ENCODE measurements around the gene CCDC3.

- TF ChIP-seq, protein P1, sequence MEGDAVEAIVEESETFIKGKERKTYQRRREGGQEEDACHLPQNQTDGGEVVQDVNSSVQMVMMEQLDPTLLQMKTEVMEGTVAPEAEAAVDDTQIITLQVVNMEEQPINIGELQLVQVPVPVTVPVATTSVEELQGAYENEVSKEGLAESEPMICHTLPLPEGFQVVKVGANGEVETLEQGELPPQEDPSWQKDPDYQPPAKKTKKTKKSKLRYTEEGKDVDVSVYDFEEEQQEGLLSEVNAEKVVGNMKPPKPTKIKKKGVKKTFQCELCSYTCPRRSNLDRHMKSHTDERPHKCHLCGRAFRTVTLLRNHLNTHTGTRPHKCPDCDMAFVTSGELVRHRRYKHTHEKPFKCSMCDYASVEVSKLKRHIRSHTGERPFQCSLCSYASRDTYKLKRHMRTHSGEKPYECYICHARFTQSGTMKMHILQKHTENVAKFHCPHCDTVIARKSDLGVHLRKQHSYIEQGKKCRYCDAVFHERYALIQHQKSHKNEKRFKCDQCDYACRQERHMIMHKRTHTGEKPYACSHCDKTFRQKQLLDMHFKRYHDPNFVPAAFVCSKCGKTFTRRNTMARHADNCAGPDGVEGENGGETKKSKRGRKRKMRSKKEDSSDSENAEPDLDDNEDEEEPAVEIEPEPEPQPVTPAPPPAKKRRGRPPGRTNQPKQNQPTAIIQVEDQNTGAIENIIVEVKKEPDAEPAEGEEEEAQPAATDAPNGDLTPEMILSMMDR (IDR thresholded peaks at IDR 0.05 in 4 of 5, conservative IDR thresholded peaks at IDR 0.05 in 1 of 5): no peak
- no peak for TF ChIP-seq POLR2A (IDR thresholded peaks at IDR 0.05)
Observed at GRCh38 chr10:12915637-12916168, 85.8 kb downstream of the CCDC3 start.
